Keratinocyte (primary cell): Measurements from ENCODE around the gene PABPN1L.

Source experiments
- EZH2 ChIP-seq: IDR thresholded peaks from one replicate; pipeline ENCODE4 v1.6.1; 2012; ENCODE audit warnings: inconsistent platforms, mild to moderate bottlenecking, low read length, moderate library complexity
- TF ChIP-seq, protein P1 (sequence below), 3 experiments: IDR thresholded peaks in 1 of 3; conservative IDR thresholded peaks in 1 of 3; optimal IDR thresholded peaks in 1 of 3; 2 replicates in 2 of 3; 3 replicates in 1 of 3; pipeline versions ENCODE3 to v1.5.1; 2011; ENCODE audit warnings: low read length in 3 of 3, mild to moderate bottlenecking in 3 of 3, moderate library complexity in 2 of 3, control low read depth in 1 of 3, inconsistent platforms in 1 of 3; ENCODE audit not compliant: insufficient read depth in 2 of 3; ENCODE audit errors: extremely low read depth in 1 of 3

DNA sequence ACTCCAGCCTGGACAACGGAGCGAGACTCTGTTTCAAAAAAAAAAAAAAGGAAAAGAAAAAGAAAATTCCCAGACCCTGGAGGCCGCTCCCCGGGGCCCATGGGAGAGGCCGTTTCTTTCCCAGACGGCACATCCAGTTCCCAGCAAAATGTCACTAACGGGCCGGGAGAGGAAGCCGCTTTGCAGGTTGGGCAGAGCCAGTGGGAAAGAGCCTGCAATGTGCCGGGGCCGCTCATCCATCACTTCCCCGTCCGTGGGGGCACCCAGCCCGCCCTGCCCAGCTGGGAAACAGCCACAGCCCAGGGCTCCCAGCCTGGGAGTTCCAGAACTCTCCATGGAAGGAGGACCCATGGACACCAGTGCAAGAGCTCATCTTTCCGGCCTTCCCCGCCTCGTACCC, 41.8 kb upstream of the PABPN1L start:
- no peak for TF ChIP-seq EZH2
- TF ChIP-seq, protein P1, sequence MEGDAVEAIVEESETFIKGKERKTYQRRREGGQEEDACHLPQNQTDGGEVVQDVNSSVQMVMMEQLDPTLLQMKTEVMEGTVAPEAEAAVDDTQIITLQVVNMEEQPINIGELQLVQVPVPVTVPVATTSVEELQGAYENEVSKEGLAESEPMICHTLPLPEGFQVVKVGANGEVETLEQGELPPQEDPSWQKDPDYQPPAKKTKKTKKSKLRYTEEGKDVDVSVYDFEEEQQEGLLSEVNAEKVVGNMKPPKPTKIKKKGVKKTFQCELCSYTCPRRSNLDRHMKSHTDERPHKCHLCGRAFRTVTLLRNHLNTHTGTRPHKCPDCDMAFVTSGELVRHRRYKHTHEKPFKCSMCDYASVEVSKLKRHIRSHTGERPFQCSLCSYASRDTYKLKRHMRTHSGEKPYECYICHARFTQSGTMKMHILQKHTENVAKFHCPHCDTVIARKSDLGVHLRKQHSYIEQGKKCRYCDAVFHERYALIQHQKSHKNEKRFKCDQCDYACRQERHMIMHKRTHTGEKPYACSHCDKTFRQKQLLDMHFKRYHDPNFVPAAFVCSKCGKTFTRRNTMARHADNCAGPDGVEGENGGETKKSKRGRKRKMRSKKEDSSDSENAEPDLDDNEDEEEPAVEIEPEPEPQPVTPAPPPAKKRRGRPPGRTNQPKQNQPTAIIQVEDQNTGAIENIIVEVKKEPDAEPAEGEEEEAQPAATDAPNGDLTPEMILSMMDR (optimal IDR thresholded peaks at IDR 0.05 in 1 of 3, IDR thresholded peaks at IDR 0.05 in 1 of 3, conservative IDR thresholded peaks at IDR 0.05 in 1 of 3; ENCODE audit: extremely low read depth in 1 of 3, insufficient read depth in 2 of 3, low read length in 3 of 3) = no peak
